ENCODE measurements around the gene AOX1. TPM values are rescaled to one million over a fixed set of nuclear protein-coding genes. Genes with fewer than 3 reads are reported as not detected.

The AOX1 gene
- polyA plus RNA-seq, 1 of the 3 experiments (the other 2 are of a cell fraction) = 3.3 TPM

- TF ChIP-seq, protein P1, sequence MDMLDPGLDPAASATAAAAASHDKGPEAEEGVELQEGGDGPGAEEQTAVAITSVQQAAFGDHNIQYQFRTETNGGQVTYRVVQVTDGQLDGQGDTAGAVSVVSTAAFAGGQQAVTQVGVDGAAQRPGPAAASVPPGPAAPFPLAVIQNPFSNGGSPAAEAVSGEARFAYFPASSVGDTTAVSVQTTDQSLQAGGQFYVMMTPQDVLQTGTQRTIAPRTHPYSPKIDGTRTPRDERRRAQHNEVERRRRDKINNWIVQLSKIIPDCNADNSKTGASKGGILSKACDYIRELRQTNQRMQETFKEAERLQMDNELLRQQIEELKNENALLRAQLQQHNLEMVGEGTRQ (IDR thresholded peaks at IDR 0.05; ENCODE audit: borderline replicate concordance, low read depth, low read length) = no peak
- TF ChIP-seq POLR2AphosphoS5 (IDR thresholded peaks at IDR 0.05; ENCODE audit: low read depth, low read length) (no peak), EZH2phosphoT487 (IDR thresholded peaks at IDR 0.05; ENCODE audit: borderline replicate concordance, low read depth) (no peak), EP300 (IDR thresholded peaks at IDR 0.05; ENCODE audit: borderline replicate concordance in 1 of 2, low read depth in 1 of 2, low read length in 1 of 2) (no peak), FOXM1 (IDR thresholded peaks at IDR 0.05; ENCODE audit: low read depth) (no peak), TCF12 (IDR thresholded peaks at IDR 0.05) (no peak), JUND (IDR thresholded peaks at IDR 0.05) (no peak), YY1 (IDR thresholded peaks at IDR 0.05; ENCODE audit: low read depth) (no peak), TAF1 (IDR thresholded peaks at IDR 0.05; ENCODE audit: borderline replicate concordance, low read depth, low read length) (no peak), RCOR1 (IDR thresholded peaks at IDR 0.05; ENCODE audit: low read length) (no peak), RFX5 (IDR thresholded peaks at IDR 0.05; ENCODE audit: low read length) (no peak), TEAD4 (IDR thresholded peaks at IDR 0.05; ENCODE audit: borderline replicate concordance, insufficient read depth) (no peak), MXI1 (IDR thresholded peaks at IDR 0.05; ENCODE audit: low read depth, low read length) (no peak)
Observed at GRCh38 chr2:200608341-200609027, 22.7 kb downstream of the AOX1 start (continued).

- Histone ChIP-seq H4K20me1 (ENCODE audit: insufficient read depth) (no peaks in the 10 kb centered on the region), H3F3A (replicated peaks; ENCODE audit: insufficient read depth) (peaks cover 17% of the 10 kb centered on the region), H3K79me2 (ENCODE audit: insufficient read depth) (no peaks in the 10 kb centered on the region), H3K27me3 (ENCODE audit: insufficient read depth) (no peaks in the 10 kb centered on the region), H3K4me2 (peak overlapping the region; percentile 41), H3K4me1 (ENCODE audit: control insufficient read depth in 1 of 2, insufficient read depth in 2 of 2, low read depth in 1 of 2, low read length in 1 of 2) (peaks cover 0 to 11% of the 10 kb centered on the region in 2 experiments; a peak in 2 of 4 replicates), H3K9ac (peak overlapping the region; percentile 47; the same call in 1 of the 2 replicates), H3K9me2 (no peaks in the 10 kb centered on the region), H3K27ac (ENCODE audit: low read depth in 2 of 2, low read length in 1 of 2) (peak overlapping the region in 1 of 2 experiments; percentile 79; a peak in 3 of 4 replicates), H3K9me3 (no peaks in the 10 kb centered on the region; the same call in 1 of the 2 replicates), H3K36me3 (replicated peaks in 1 of 2; ENCODE audit: control insufficient read depth in 1 of 2, insufficient read depth in 2 of 2, low read length in 1 of 2) (no peaks in the 10 kb centered on the region), H2AFZ (ENCODE audit: low read depth) (peak overlapping the region; percentile 78; the same call in 1 of the 2 replicates), H3K4me3 (ENCODE audit: low read depth in 2 of 2, low read length in 1 of 2) (peak overlapping the region in 1 of 2 experiments; percentile 41; a peak in 1 of 4 replicates)
- ChIA-PET CTCF (interaction anchor here (1.6 kb wide), 1 partner anchor 93 kb away, joined by 4 read pairs; no protein-coding TSS in a partner anchor), POLR2A (no interaction called here)
- DNase-seq = no peak
- TF ChIP-seq EZH2phosphoT487 (IDR thresholded peaks at IDR 0.05; ENCODE audit: borderline replicate concordance, low read depth) = no peak
- TF ChIP-seq SIN3A (IDR thresholded peaks at IDR 0.05; ENCODE audit: borderline replicate concordance, low read depth, low read length) = no peak
- TF ChIP-seq ELF1 (IDR thresholded peaks at IDR 0.05) = no peak
- TF ChIP-seq CHD2 (IDR thresholded peaks at IDR 0.05; ENCODE audit: low read length, partially characterized antibody) = no peak
- peak; percentile 66; the same call in 1 of the 2 replicates for TF ChIP-seq YY1 (IDR thresholded peaks at IDR 0.05; ENCODE audit: low read depth)
- TF ChIP-seq, protein P2, sequence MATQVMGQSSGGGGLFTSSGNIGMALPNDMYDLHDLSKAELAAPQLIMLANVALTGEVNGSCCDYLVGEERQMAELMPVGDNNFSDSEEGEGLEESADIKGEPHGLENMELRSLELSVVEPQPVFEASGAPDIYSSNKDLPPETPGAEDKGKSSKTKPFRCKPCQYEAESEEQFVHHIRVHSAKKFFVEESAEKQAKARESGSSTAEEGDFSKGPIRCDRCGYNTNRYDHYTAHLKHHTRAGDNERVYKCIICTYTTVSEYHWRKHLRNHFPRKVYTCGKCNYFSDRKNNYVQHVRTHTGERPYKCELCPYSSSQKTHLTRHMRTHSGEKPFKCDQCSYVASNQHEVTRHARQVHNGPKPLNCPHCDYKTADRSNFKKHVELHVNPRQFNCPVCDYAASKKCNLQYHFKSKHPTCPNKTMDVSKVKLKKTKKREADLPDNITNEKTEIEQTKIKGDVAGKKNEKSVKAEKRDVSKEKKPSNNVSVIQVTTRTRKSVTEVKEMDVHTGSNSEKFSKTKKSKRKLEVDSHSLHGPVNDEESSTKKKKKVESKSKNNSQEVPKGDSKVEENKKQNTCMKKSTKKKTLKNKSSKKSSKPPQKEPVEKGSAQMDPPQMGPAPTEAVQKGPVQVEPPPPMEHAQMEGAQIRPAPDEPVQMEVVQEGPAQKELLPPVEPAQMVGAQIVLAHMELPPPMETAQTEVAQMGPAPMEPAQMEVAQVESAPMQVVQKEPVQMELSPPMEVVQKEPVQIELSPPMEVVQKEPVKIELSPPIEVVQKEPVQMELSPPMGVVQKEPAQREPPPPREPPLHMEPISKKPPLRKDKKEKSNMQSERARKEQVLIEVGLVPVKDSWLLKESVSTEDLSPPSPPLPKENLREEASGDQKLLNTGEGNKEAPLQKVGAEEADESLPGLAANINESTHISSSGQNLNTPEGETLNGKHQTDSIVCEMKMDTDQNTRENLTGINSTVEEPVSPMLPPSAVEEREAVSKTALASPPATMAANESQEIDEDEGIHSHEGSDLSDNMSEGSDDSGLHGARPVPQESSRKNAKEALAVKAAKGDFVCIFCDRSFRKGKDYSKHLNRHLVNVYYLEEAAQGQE (IDR thresholded peaks at IDR 0.05; ENCODE audit: low read depth, low read length) = no peak
- no peak for TF ChIP-seq FOXM1 (IDR thresholded peaks at IDR 0.05; ENCODE audit: low read depth)
- no peak for TF ChIP-seq NRF1 (IDR thresholded peaks at IDR 0.05; ENCODE audit: low read depth, low read length)
- TF ChIP-seq, protein P3, sequence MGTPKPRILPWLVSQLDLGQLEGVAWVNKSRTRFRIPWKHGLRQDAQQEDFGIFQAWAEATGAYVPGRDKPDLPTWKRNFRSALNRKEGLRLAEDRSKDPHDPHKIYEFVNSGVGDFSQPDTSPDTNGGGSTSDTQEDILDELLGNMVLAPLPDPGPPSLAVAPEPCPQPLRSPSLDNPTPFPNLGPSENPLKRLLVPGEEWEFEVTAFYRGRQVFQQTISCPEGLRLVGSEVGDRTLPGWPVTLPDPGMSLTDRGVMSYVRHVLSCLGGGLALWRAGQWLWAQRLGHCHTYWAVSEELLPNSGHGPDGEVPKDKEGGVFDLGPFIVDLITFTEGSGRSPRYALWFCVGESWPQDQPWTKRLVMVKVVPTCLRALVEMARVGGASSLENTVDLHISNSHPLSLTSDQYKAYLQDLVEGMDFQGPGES (IDR thresholded peaks at IDR 0.05; ENCODE audit: low read depth, low read length) = no peak
- no peak for TF ChIP-seq CTCF (IDR thresholded peaks at IDR 0.05)
- no peak for TF ChIP-seq RFX5 (IDR thresholded peaks at IDR 0.05; ENCODE audit: low read length)
- TF ChIP-seq NFIC (IDR thresholded peaks at IDR 0.05; ENCODE audit: borderline replicate concordance) = peak; percentile 83
- peak; percentile 96 for TF ChIP-seq FOSL2 (IDR thresholded peaks at IDR 0.05; ENCODE audit: borderline replicate concordance, low read depth)
Observed at GRCh38 chr2:200609028-200609614, 23.3 kb downstream of the AOX1 start.
